B cell (primary cell): Measurements from ENCODE around the gene ASPRV1. TPM values are rescaled to one million over a fixed set of nuclear protein-coding genes. Genes with fewer than 3 reads are reported as not detected.

Source experiments
- ATAC-seq: fragments of 200-7000 bp; cut with Tn5 transposase; one replicate; pipeline ENCODE4 v1.10.0; 2021; ENCODE audit warnings: low read depth, mild to moderate bottlenecking, moderate number of reproducible peaks, moderate library complexity
- CTCF ChIA-PET: fragments of 350-600 bp; sonication (Branson Sonifier 250); formaldehyde crosslinking; loops from one replicate; lab custom pipeline; 2021; ENCODE audit warnings: antibody characterized with exemption, inconsistent platforms; lab: Charles Lee
- POLR2A ChIA-PET: fragments of 350-600 bp; sonication (Branson Sonifier 250); formaldehyde crosslinking; loops from one replicate; lab custom pipeline; 2021; ENCODE audit warnings: antibody characterized with exemption; lab: Charles Lee
- DNase-seq: peaks from one replicate; pipeline ENCODE4 v3.0.0; 2013
- H2AFZ ChIP-seq: 2 replicates; pipeline ENCODE4 v1.6.1; 2012; ENCODE audit warnings: mild to moderate bottlenecking, low read depth, low read length; ENCODE audit not compliant: insufficient read depth, poor library complexity, severe bottlenecking
- H3K27ac ChIP-seq, 2 donors: 1 replicate in 1 of 2; 2 replicates in 1 of 2; pipeline ENCODE4 v1.5.1; 2012 to 2013; ENCODE audit warnings: low read length in 2 of 2, mild to moderate bottlenecking in 2 of 2, moderate library complexity in 1 of 2
- H3K27me3 ChIP-seq, 4 experiments: fragments of 200-600 bp in 1 of 4; sonication (generic) in 1 of 4; replicated peaks in 1 of 4; 1 replicate in 2 of 4; 2 replicates in 2 of 4; pipeline versions ENCODE4 v1.6.1 to v1.7.0; 2013 to 2016; ENCODE audit warnings: low read length in 3 of 4, mild to moderate bottlenecking in 2 of 4, mixed read lengths in 1 of 4, moderate library complexity in 1 of 4; ENCODE audit not compliant: insufficient read depth in 4 of 4, control insufficient read depth in 3 of 4; ENCODE audit errors: control extremely low read depth in 1 of 4
- H3K36me3 ChIP-seq, 2 experiments: replicated peaks in 1 of 2; 1 replicate in 1 of 2; 2 replicates in 1 of 2; pipeline versions ENCODE4 v1.6.1 to v1.7.1; 2013; ENCODE audit warnings: low read length in 1 of 2; ENCODE audit not compliant: insufficient read depth in 2 of 2, control insufficient read depth in 1 of 2; ENCODE audit errors: control extremely low read depth in 1 of 2, extremely low read depth in 1 of 2
- H3K4me1 ChIP-seq, 2 donors: fragments of 200-600 bp in 1 of 2; sonication (generic) in 1 of 2; 1 replicate in 1 of 2; 2 replicates in 1 of 2; pipeline versions ENCODE4 v1.5.1 to v1.6.1; 2013 to 2017; ENCODE audit warnings: low read length in 2 of 2; ENCODE audit not compliant: control insufficient read depth in 2 of 2, insufficient read depth in 2 of 2
- H3K4me2 ChIP-seq: replicated peaks from 2 replicates; pipeline ENCODE3; 2012; ENCODE audit warnings: mild to moderate bottlenecking, low read depth, low read length; ENCODE audit not compliant: poor library complexity, severe bottlenecking
- H3K4me3 ChIP-seq, 5 experiments: fragments of 200-600 bp in 1 of 5; sonication (generic) in 1 of 5; 1 replicate in 3 of 5; 2 replicates in 2 of 5; pipeline versions ENCODE4 v1.5.1 to v1.7.0; 2011 to 2016; ENCODE audit warnings: low read length in 4 of 5, mild to moderate bottlenecking in 4 of 5, low read depth in 2 of 5, control low read depth in 1 of 5, moderate library complexity in 1 of 5; ENCODE audit not compliant: insufficient read depth in 1 of 5; ENCODE audit errors: control extremely low read depth in 1 of 5, extremely low read depth in 1 of 5
- H3K79me2 ChIP-seq: fragments of 200-600 bp; sonication (generic); one replicate; pipeline ENCODE4 v1.6.0; 2016; ENCODE audit warnings: low read length; ENCODE audit not compliant: control insufficient read depth, insufficient read depth
- H3K9ac ChIP-seq: fragments of 200-600 bp; sonication (generic); 2 replicates; pipeline ENCODE4 v1.6.1; 2017; ENCODE audit warnings: mild to moderate bottlenecking, low read length, moderate library complexity
- H3K9me3 ChIP-seq, 3 donors: one replicate each; pipeline versions ENCODE4 v1.6.1 to v1.7.1; 2013; ENCODE audit warnings: low read length in 2 of 3; ENCODE audit not compliant: control insufficient read depth in 2 of 3, insufficient read depth in 1 of 3; ENCODE audit errors: control extremely low read depth in 1 of 3
- H4K20me1 ChIP-seq: 2 replicates; pipeline ENCODE4 v1.6.0; 2012; ENCODE audit warnings: mild to moderate bottlenecking, low read length; ENCODE audit not compliant: insufficient read depth, control insufficient read depth, poor library complexity, severe bottlenecking
- H3K27ac Mint-ChIP-seq: one replicate; pipeline ENCODE4 v1.8.0; 2021; ENCODE audit warnings: mixed read lengths
- H3K27me3 Mint-ChIP-seq: one replicate; pipeline ENCODE4 v1.8.0; 2021; ENCODE audit warnings: mixed read lengths
- H3K4me1 Mint-ChIP-seq: one replicate; pipeline ENCODE4 v1.8.0; 2021; ENCODE audit warnings: mixed read lengths
- H3K4me3 Mint-ChIP-seq: one replicate; pipeline ENCODE4 v1.8.0; 2021; ENCODE audit warnings: mixed read lengths
- H3K9me3 Mint-ChIP-seq: one replicate; pipeline ENCODE4 v1.8.0; 2022; ENCODE audit warnings: mixed read lengths; ENCODE audit not compliant: insufficient read depth
- EZH2 ChIP-seq: IDR thresholded peaks from 2 replicates; pipeline ENCODE4 v1.6.1; 2012; ENCODE audit warnings: borderline replicate concordance, low read depth, mild to moderate bottlenecking, moderate library complexity, low read length; ENCODE audit not compliant: insufficient read depth, poor library complexity, severe bottlenecking
- WGBS: methylation state at CpG from one replicate; pipeline ENCODE4 v1.1.5; 2013; ENCODE audit warnings: missing lambda C conversion rate; ENCODE audit not compliant: insufficient coverage; 5-methylcytosine and 5-hydroxymethylcytosine counted together
- intact Hi-C: fragments of 100-400 bp; cut with micrococcal nuclease; formaldehyde crosslinking; loops from one replicate; pipeline ENCODE4 v1.10.0; 2022
- polyA plus RNA-seq: library from polyadenylated mRNA; depleted of rRNA; stranded (reverse); fragments of >200 nt; gene quantifications from 2 replicates; pipeline ENCODE4 v1.2.3, GENCODE V29; 2012
- total RNA-seq, 2 donors: library from RNA; stranded (reverse); fragments of 120-200 nt in 1 of 2; gene quantifications; 1 replicate in 1 of 2; 2 replicates in 1 of 2; pipeline versions ENCODE4 v1.2.3 to v1.2.4, GENCODE V29; 2013 to 2022
- TF ChIP-seq, protein P1 (sequence below): fragments of 200-600 bp; IDR thresholded peaks from one replicate; pipeline ENCODE4 v1.8.0; 2022; ENCODE audit warnings: antibody characterized with exemption, mild to moderate bottlenecking

ASPRV1 gene
- total and polyA plus RNA-seq, 2 donors (not counting 1 experiment from before 2014, with no cell fraction given): 1.1 TPM

GRCh38 chr2:69977186-69977585, 15.8 kb upstream of the ASPRV1 start:
- ChIA-PET POLR2A (no interaction called here), CTCF (no interaction called here)
- H3K27me3 ChIP-seq: no peaks in the 10 kb centered on the region
- Mint-ChIP-seq H3K27me3 (no peaks in the 10 kb centered on the region), H3K9me3 (no peaks in the 10 kb centered on the region), H3K27ac (no peak overlapping the region), H3K4me1 (no peaks in the 10 kb centered on the region), H3K4me3 (no peak overlapping the region)
- no peaks in the 10 kb centered on the region for H4K20me1 ChIP-seq
- no peak overlapping the region for H3K9ac ChIP-seq
- TF ChIP-seq, protein P1, sequence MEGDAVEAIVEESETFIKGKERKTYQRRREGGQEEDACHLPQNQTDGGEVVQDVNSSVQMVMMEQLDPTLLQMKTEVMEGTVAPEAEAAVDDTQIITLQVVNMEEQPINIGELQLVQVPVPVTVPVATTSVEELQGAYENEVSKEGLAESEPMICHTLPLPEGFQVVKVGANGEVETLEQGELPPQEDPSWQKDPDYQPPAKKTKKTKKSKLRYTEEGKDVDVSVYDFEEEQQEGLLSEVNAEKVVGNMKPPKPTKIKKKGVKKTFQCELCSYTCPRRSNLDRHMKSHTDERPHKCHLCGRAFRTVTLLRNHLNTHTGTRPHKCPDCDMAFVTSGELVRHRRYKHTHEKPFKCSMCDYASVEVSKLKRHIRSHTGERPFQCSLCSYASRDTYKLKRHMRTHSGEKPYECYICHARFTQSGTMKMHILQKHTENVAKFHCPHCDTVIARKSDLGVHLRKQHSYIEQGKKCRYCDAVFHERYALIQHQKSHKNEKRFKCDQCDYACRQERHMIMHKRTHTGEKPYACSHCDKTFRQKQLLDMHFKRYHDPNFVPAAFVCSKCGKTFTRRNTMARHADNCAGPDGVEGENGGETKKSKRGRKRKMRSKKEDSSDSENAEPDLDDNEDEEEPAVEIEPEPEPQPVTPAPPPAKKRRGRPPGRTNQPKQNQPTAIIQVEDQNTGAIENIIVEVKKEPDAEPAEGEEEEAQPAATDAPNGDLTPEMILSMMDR: no peak
- TF ChIP-seq EZH2: no peak
- H3K4me1 ChIP-seq: no peaks in the 10 kb centered on the region
- WGBS: 90% methylated on average over 4 of the region's 8 CpGs
- H3K79me2 ChIP-seq: no peaks in the 10 kb centered on the region
- no peaks in the 10 kb centered on the region for H3K36me3 ChIP-seq
- H2AFZ ChIP-seq: no peak overlapping the region
- ATAC-seq (no peak), DNase-seq (no peak)
- no peak overlapping the region for H3K27ac ChIP-seq
- H3K4me3 ChIP-seq: no peak overlapping the region
- intact Hi-C loops: no loop called here
- H3K4me2 ChIP-seq: no peak overlapping the region
- no peaks in the 10 kb centered on the region for H3K9me3 ChIP-seq

DNA sequence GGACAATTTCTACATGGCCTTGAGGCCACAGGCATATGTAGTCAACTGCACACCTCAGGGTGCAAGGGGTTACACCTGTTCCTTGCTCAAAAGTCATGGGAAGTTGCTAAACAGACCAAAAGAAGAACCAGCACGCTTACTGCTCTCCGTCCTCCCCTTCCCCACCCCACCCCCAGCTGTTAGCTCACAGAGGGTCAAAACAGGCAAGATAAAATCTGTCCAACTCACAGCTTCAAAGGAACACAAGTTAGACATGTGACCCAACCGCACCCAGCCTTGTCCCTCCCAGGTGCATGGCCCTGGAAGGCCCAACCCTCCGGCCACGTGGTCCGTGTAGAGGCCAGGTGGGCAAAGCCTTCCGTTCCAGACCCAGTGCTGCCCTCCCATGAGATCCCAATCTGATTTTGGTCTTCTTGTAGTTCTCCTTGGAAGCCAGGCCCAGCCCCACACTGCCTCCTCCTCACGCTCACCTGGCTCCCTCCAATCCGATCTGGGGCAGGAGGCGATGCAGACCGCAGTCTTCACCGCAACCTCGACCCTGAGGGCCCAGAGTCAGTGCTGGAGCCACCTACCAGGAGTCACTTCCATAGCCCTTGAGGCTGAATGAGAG, 14.5 kb upstream of the ASPRV1 start:
- CTCF ChIA-PET: no interaction called here
- Mint-ChIP-seq H3K9me3 (no peaks in the 10 kb centered on the region), H3K4me3 (no peak overlapping the region), H3K4me1 (no peaks in the 10 kb centered on the region), H3K27ac (no peak overlapping the region), H3K27me3 (no peaks in the 10 kb centered on the region)
- POLR2A ChIA-PET: no interaction called here
- WGBS: 78% methylated on average over 13 of the region's 13 CpGs
- intact Hi-C loops: no loop called here
- H3K27me3 ChIP-seq: no peaks in the 10 kb centered on the region
- TF ChIP-seq, protein P1: no peak
- TF ChIP-seq EZH2: no peak
- H3K36me3 ChIP-seq: no peaks in the 10 kb centered on the region
- no peaks in the 10 kb centered on the region for H3K9me3 ChIP-seq
- no peak overlapping the region for H3K4me3 ChIP-seq
- H3K4me2 ChIP-seq: no peak overlapping the region
- no peak overlapping the region for H3K9ac ChIP-seq
- H3K4me1 ChIP-seq: no peaks in the 10 kb centered on the region
- H3K79me2 ChIP-seq: no peaks in the 10 kb centered on the region
- no peak overlapping the region for H3K27ac ChIP-seq
- no peak for ATAC-seq
- H2AFZ ChIP-seq: no peak overlapping the region
- no peaks in the 10 kb centered on the region for H4K20me1 ChIP-seq
- DNase-seq: no peak
